CD14-positive monocyte (primary cell): ENCODE measurements around the gene PRKCQ. TPM values are rescaled to one million over a fixed set of nuclear protein-coding genes. Genes with fewer than 3 reads are reported as not detected.

Source experiments
- DNase-seq, 3 donors: peaks; one replicate each; pipeline ENCODE4 v3.0.0-alpha.2; 2011 to 2022
- H2AFZ ChIP-seq: 2 replicates; pipeline ENCODE4 v1.6.0; 2012; ENCODE audit warnings: mild to moderate bottlenecking, low read depth, low read length, inconsistent platforms; ENCODE audit not compliant: insufficient read depth, poor library complexity, severe bottlenecking
- H3K27ac ChIP-seq, 2 donors: 1 replicate in 1 of 2; 2 replicates in 1 of 2; pipeline ENCODE4 v1.5.1; 2012 to 2013; ENCODE audit warnings: low read length in 2 of 2, control low read depth in 1 of 2, inconsistent platforms in 1 of 2, low read depth in 1 of 2, mild to moderate bottlenecking in 1 of 2
- H3K27me3 ChIP-seq, 2 donors: one replicate each; pipeline versions ENCODE4 v1.6.0 to v1.6.1; 2011 to 2013; ENCODE audit warnings: low read length in 2 of 2; ENCODE audit not compliant: control insufficient read depth in 2 of 2, insufficient read depth in 2 of 2
- H3K36me3 ChIP-seq, 2 donors: replicated peaks in 1 of 2; 1 replicate in 1 of 2; 2 replicates in 1 of 2; pipeline versions ENCODE4 v1.5.1 to v1.6.1; 2012 to 2013; ENCODE audit warnings: low read length in 2 of 2, control low read depth in 1 of 2, inconsistent platforms in 1 of 2, mild to moderate bottlenecking in 1 of 2; ENCODE audit not compliant: insufficient read depth in 2 of 2, control insufficient read depth in 1 of 2
- H3K4me1 ChIP-seq, 2 donors: 1 replicate in 1 of 2; 2 replicates in 1 of 2; pipeline versions ENCODE4 v1.5.1 to v1.6.1; 2012 to 2013; ENCODE audit warnings: low read length in 2 of 2, control low read depth in 1 of 2, inconsistent platforms in 1 of 2, mild to moderate bottlenecking in 1 of 2, moderate library complexity in 1 of 2; ENCODE audit not compliant: insufficient read depth in 2 of 2, control insufficient read depth in 1 of 2
- H3K4me2 ChIP-seq: replicated peaks from 2 replicates; pipeline ENCODE3; 2012; ENCODE audit warnings: low read length, moderate library complexity, mild to moderate bottlenecking; ENCODE audit not compliant: poor library complexity, severe bottlenecking; ENCODE audit errors: extremely low read depth
- H3K4me3 ChIP-seq, 3 experiments: fragments of 200-600 bp in 1 of 3; sonication (generic) in 1 of 3; replicated peaks in 1 of 3; 1 replicate in 2 of 3; 2 replicates in 1 of 3; pipeline ENCODE4 v1.5.1; 2011 to 2013; ENCODE audit warnings: low read length in 3 of 3, mild to moderate bottlenecking in 3 of 3, control low read depth in 2 of 3, low read depth in 2 of 3, inconsistent platforms in 1 of 3, moderate library complexity in 1 of 3
- H3K79me2 ChIP-seq: 2 replicates; pipeline ENCODE4 v1.6.0; 2012; ENCODE audit warnings: mild to moderate bottlenecking, control low read depth, inconsistent platforms, low read length, moderate library complexity; ENCODE audit not compliant: insufficient read depth
- H3K9ac ChIP-seq: 2 replicates; pipeline ENCODE4 v1.6.0; 2017; ENCODE audit warnings: low read length, mild to moderate bottlenecking; ENCODE audit not compliant: insufficient read depth, poor library complexity, severe bottlenecking
- H3K9me3 ChIP-seq, 2 donors: replicated peaks in 1 of 2; 1 replicate in 1 of 2; 2 replicates in 1 of 2; pipeline versions ENCODE4 v1.5.1 to v1.6.1; 2012 to 2013; ENCODE audit warnings: low read length in 2 of 2, control low read depth in 1 of 2; ENCODE audit not compliant: control insufficient read depth in 1 of 2, insufficient read depth in 1 of 2
- H4K20me1 ChIP-seq: 2 replicates; pipeline ENCODE4 v1.6.0; 2012; ENCODE audit warnings: mild to moderate bottlenecking, low read length, control low read depth, moderate library complexity; ENCODE audit not compliant: insufficient read depth
- H3K27ac Mint-ChIP-seq, 7 donors: one replicate each; pipeline ENCODE4 v1.8.0; 2020; ENCODE audit warnings: mild to moderate bottlenecking in 7 of 7, mixed read lengths in 7 of 7, moderate library complexity in 6 of 7, inconsistent platforms in 2 of 7
- H3K27me3 Mint-ChIP-seq, 3 donors: one replicate each; pipeline ENCODE4 v1.8.0; 2021 to 2022; ENCODE audit warnings: low read depth in 3 of 3, mild to moderate bottlenecking in 3 of 3, mixed read lengths in 3 of 3, moderate library complexity in 3 of 3, inconsistent platforms in 1 of 3
- H3K36me3 Mint-ChIP-seq, 2 donors: one replicate each; pipeline ENCODE4 v1.8.0; 2020; ENCODE audit warnings: mixed read lengths in 2 of 2, inconsistent platforms in 1 of 2, mild to moderate bottlenecking in 1 of 2
- H3K4me1 Mint-ChIP-seq: one replicate; pipeline ENCODE4 v1.8.0; 2020; ENCODE audit warnings: mild to moderate bottlenecking, mixed read lengths
- H3K4me3 Mint-ChIP-seq, 2 donors: one replicate each; pipeline ENCODE4 v1.8.0; 2020; ENCODE audit warnings: mild to moderate bottlenecking in 2 of 2, mixed read lengths in 2 of 2, moderate library complexity in 1 of 2
- H3K9me3 Mint-ChIP-seq, 7 donors: one replicate each; pipeline ENCODE4 v1.8.0; 2020 to 2022; ENCODE audit warnings: mixed read lengths in 7 of 7, mild to moderate bottlenecking in 6 of 7, moderate library complexity in 6 of 7, inconsistent platforms in 2 of 7
- WGBS: methylation state at CpG from one replicate; pipeline ENCODE4 v1.1.5; 2013; ENCODE audit warnings: missing lambda C conversion rate; ENCODE audit not compliant: insufficient coverage; 5-methylcytosine and 5-hydroxymethylcytosine counted together
- intact Hi-C, 2 donors: fragments of 100-400 bp; cut with micrococcal nuclease; formaldehyde crosslinking; loops; one replicate each; pipeline versions ENCODE4 v1.15.0 to v1.15.1; 2023
- polyA plus RNA-seq, 3 donors: library from polyadenylated mRNA; depleted of rRNA in 1 of 3; unstranded in 2 of 3; stranded (reverse) in 1 of 3; fragments of 300-500 nt in 2 of 3; fragments of >200 nt in 1 of 3; fragmentation: Illumina TruSeq in 2 of 3; gene quantifications; 1 replicate in 2 of 3; 2 replicates in 1 of 3; pipeline ENCODE4 v1.2.3, GENCODE V29; 2012 to 2021
- TF ChIP-seq, protein P1 (sequence below): fragments of 200-600 bp; IDR thresholded peaks from one replicate; pipeline ENCODE4 v1.8.0; 2022; ENCODE audit warnings: antibody characterized with exemption, mild to moderate bottlenecking

The PRKCQ gene
- polyA plus RNA-seq, 3 donors = 0.01 to 0.29 (median 0.09) TPM

DNA sequence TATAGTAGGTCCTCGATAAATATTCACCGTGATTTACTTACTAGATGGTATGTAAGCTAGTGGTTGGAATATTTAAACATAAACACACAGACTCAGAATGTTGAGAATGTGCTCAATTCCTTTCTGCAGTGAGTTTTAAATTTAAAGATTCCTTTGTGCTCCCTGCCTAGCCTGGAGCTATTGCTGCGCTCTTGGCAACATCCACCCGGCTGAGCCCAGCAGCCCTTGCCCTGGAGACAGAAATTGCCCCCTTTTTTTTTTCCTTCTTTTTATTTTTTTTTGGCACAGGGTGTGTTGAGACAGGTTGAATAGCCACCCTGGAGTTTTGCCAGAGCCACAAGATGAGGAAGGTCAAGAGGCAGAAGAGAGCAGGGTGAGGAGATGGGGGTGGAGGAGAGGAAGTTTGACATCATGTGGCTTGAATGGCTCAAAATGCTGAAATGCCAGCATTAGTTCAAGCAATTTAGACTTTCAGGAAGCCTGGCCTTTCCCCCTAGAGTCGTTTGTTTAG is 180.8 kb downstream of the PRKCQ start:
- peak overlapping the region; percentile 30 for H3K9ac ChIP-seq
- Mint-ChIP-seq H3K4me1 (peaks cover 71% of the 10 kb centered on the region), H3K27ac (peak overlapping the region; percentile 94 to 100 (median 98)), H3K9me3 (peaks cover 0 to 3% (median 0%) of the 10 kb centered on the region in 7 donors), H3K27me3 (peaks cover 3 to 15% (median 6%) of the 10 kb centered on the region in 3 donors), H3K36me3 (peaks cover 3 to 10% of the 10 kb centered on the region in 2 donors), H3K4me3 (peak overlapping the region; percentile 62 to 77)
- H2AFZ ChIP-seq = no peak overlapping the region
- WGBS = 0% methylated on average over 2 of the region's 5 CpGs
- TF ChIP-seq, protein P1, sequence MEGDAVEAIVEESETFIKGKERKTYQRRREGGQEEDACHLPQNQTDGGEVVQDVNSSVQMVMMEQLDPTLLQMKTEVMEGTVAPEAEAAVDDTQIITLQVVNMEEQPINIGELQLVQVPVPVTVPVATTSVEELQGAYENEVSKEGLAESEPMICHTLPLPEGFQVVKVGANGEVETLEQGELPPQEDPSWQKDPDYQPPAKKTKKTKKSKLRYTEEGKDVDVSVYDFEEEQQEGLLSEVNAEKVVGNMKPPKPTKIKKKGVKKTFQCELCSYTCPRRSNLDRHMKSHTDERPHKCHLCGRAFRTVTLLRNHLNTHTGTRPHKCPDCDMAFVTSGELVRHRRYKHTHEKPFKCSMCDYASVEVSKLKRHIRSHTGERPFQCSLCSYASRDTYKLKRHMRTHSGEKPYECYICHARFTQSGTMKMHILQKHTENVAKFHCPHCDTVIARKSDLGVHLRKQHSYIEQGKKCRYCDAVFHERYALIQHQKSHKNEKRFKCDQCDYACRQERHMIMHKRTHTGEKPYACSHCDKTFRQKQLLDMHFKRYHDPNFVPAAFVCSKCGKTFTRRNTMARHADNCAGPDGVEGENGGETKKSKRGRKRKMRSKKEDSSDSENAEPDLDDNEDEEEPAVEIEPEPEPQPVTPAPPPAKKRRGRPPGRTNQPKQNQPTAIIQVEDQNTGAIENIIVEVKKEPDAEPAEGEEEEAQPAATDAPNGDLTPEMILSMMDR = no peak
- intact Hi-C loops = loop anchor here (1.0 to 10.0 kb wide), 2 partner anchors 54 to 124 kb away; no protein-coding TSS in a partner anchor
- H3K79me2 ChIP-seq = no peaks in the 10 kb centered on the region
- peak overlapping the region; percentile 68 for H3K4me2 ChIP-seq
- no peaks in the 10 kb centered on the region for H3K27me3 ChIP-seq
- peaks cover 67 to 71% of the 10 kb centered on the region in 2 donors for H3K4me1 ChIP-seq
- H3K4me3 ChIP-seq = peak overlapping the region in 1 of 3 experiments; percentile 39
- peak; percentile 76 to 90 (median 89) for DNase-seq
- H3K36me3 ChIP-seq = no peaks in the 10 kb centered on the region
- H4K20me1 ChIP-seq = no peaks in the 10 kb centered on the region
- no peaks in the 10 kb centered on the region for H3K9me3 ChIP-seq
- peak overlapping the region; percentile 81 to 85 for H3K27ac ChIP-seq

DNA sequence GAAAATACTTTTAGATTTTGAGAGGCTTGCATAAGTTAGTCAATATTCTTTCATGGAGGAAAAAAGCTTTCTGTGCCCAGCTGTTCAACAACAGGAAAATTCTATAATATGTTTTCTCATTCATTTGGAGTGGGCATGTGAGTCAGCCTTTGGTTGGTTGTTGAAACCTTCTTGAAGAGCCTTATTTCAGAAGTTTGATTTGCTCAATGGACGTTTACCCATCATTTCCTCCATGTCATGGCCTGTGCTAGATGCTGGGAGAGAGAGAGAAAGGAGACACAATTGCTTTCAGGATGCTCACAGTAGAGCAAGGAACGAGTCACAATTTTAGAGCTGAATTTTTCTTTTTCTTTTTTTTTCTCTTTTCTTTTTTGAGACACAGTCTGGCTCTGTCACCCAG is 181.7 kb downstream of the PRKCQ start:
- Histone ChIP-seq H3K27me3 (no peaks in the 10 kb centered on the region), H3K79me2 (no peaks in the 10 kb centered on the region), H3K4me1 (peaks cover 67 to 71% of the 10 kb centered on the region in 2 donors), H3K36me3 (no peaks in the 10 kb centered on the region), H3K27ac (peak overlapping the region; percentile 81 to 85), H2AFZ (no peak overlapping the region), H3K9ac (no peak overlapping the region), H3K9me3 (no peaks in the 10 kb centered on the region), H3K4me2 (no peak overlapping the region), H3K4me3 (no peak overlapping the region), H4K20me1 (no peaks in the 10 kb centered on the region)
- no CpG with 5 or more reads among the region's 2 CpGs for WGBS
- TF ChIP-seq, protein P1 = no peak
- peaks cover 3 to 12% of the 10 kb centered on the region in 2 donors for H3K36me3 Mint-ChIP-seq
- H3K4me3 Mint-ChIP-seq = no peak overlapping the region
- H3K27me3 Mint-ChIP-seq = peaks cover 3 to 16% (median 6%) of the 10 kb centered on the region in 3 donors
- intact Hi-C loops = loop anchor here (1.0 to 10.0 kb wide), 2 partner anchors 50 to 54 kb away; no protein-coding TSS in a partner anchor
- peak overlapping the region; percentile 94 to 100 (median 98) for H3K27ac Mint-ChIP-seq
- H3K4me1 Mint-ChIP-seq = peaks cover 73% of the 10 kb centered on the region
- DNase-seq = peak; percentile 66 to 83 (median 80)
- peaks cover 0 to 3% (median 0%) of the 10 kb centered on the region in 7 donors for H3K9me3 Mint-ChIP-seq
